GM21390 (cell line): ENCODE measurements around the gene PNKD.

Experiments used
- ATAC-seq: cut with Tn5 transposase; IDR thresholded peaks from one replicate; pipeline ENCODE4 v1.9.1; 2021; ENCODE audit not compliant: unreplicated experiment

The PNKD gene

DNA sequence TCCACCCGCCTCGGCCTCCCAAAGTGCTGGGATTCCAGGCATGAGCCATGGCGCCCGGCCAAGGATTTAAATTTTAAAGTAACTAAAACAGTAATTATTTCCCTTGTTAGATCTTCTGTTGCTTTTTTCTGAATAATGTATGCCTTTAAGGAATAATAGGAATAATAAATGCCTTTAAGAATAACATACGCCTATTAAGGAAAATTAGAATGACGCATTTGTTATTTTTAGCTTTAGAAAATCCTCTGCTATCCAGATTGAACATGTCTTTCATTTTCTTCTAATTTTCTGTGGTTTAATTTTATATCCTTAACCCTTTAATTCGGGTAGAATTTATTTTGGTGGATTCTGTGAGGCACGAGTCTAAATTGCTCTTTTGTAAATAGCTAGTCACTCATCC lies 45.1 kb downstream of the PNKD start:
- no peak for ATAC-seq

DNA sequence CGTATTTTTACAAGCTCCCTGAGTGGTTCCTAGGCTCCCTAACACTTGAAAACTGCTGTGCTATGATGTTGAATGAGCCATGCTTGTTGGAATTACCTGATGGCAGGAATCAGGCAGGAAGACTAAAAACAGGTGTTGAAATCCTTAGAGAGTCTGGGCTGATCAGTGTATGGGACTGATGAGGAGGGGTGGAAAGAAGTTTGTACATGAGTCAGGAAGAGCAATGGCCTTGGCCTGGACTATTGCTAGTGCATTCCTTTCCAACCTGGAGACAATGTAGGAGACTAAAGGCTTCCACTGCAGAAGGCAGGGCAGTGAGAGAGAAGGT lies 46.9 kb downstream of the PNKD start:
- no peak for ATAC-seq

DNA sequence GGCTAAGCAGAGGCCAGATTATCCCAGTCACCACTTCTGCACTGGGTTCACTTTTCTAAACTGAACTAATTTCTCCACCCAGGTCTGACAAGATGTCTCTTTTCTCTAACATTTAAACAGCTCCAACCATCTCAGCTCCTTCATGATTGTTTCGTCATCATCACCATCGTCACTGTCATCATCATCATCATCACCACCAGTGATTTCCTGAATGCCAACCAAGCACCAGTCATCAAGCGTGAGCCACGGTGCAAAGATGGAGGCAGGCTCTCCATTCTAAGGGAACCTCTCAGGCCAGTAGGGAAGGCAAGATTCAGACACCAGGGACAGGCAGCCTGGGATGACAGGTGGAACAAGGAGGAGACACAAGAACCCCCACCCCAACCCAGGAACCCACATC lies 47.5 kb downstream of the PNKD start:
- no peak for ATAC-seq

DNA sequence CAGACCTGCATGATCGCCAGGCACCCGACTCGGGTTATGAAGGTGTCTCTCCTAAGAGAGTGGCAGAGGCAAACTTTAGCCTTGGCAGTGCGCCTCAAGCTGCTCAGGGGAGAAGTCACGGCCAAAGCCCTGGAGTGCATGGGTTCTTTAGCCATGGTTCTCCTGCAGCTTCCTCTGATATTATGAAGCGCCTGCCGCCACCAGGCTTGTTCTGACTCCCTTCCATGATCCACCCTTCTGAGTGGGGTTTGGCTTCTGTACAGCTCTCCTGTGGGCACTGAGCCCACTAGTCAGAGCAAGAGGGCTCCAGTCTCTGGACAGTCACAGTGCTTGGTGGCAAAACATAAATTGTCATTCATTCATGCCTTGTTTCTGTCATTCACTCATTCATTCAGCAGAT lies 47.9 kb downstream of the PNKD start:
- ATAC-seq = no peak

DNA sequence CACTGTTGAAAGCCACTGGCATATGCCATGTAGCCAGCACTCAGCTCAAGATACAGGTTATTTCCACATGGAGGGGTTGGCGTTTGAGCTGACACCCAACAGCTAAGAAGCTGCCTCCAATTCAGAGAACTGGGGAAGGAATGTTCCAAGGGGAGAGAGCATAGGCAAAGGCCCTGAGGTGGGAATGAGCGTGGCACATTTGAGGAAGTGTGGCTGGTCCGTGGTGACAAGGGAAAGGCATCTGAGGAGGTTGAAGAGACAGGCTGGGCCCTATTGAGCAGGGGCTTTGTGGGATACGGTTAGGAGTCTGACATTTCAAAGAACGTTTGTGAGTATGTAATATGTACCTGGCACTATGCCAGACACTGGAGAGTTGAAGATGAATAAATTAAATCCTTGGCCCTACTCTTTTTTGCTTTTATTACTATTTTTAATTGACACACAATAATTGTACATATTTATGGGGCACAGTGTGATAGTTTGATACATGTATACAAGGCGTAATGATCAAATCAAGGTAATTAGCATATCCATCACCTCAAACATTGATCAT lies 49.6 kb downstream of the PNKD start:
- no peak for ATAC-seq

DNA sequence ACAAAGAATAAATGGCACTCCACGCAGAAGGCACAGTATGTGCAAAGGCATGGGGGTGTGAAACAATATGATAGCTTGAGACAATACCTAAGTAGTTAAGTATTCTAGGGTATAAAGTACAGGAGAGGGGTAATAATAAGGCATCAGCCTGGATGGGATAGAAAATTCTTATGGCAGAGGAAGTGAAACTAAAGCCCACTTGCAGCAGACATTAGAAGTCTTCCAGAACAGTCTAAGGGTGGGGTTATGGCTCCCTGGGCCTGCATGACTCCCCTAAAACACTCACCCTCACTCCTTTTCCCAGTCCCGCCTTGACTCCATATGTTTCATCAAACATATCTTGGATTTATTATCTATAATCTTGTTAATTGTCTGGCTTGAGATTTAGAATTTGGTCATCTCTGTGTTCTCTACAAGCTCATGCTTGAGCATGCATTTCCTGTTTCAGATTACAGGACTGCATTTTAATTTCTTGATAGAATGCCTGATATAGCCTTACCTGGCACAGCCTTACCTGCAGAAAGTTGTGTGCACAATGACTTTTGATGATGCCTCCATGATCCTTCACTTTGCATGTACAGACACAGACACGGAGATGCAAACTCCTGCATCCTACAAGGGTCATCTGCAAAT lies 50.5 kb downstream of the PNKD start:
- ATAC-seq = no peak

DNA sequence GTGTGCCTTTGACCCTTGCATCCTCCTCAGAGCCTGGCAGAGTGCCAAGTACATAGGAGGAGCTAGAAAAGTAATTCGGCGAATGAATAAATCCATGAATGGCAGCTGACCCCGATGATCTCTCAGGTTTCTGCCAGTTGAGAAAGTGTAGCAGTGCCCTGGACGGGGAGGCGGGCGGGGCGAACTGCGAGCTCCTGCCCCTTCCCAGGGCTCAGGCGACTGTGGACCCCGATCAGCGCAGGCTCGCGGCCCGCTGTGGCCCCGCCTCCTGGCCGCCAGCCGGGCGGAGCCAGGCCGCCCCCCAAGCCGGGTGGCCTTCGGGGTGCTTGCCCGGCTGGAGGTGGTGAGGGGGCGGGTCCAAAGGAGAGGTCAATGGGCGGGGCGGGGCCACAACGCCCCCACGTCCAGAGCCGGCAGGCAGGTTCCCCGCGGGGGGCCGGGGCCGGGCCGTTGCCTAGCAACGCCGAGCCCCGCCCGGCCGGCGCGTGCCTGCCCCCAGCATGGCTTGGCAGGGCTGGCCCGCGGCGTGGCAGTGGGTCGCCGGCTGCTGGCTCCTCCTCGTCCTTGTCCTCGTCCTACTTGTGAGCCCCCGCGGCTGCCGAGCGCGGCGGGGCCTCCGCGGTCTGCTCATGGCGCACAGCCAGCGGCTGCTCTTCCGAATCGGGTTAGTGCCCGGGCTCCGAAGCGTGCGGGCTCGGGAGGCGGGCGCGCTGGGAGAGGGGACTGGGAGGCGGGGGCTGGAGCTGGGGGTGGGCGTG lies 52.6 kb downstream of the PNKD start:
- ATAC-seq = peak; percentile 69

DNA sequence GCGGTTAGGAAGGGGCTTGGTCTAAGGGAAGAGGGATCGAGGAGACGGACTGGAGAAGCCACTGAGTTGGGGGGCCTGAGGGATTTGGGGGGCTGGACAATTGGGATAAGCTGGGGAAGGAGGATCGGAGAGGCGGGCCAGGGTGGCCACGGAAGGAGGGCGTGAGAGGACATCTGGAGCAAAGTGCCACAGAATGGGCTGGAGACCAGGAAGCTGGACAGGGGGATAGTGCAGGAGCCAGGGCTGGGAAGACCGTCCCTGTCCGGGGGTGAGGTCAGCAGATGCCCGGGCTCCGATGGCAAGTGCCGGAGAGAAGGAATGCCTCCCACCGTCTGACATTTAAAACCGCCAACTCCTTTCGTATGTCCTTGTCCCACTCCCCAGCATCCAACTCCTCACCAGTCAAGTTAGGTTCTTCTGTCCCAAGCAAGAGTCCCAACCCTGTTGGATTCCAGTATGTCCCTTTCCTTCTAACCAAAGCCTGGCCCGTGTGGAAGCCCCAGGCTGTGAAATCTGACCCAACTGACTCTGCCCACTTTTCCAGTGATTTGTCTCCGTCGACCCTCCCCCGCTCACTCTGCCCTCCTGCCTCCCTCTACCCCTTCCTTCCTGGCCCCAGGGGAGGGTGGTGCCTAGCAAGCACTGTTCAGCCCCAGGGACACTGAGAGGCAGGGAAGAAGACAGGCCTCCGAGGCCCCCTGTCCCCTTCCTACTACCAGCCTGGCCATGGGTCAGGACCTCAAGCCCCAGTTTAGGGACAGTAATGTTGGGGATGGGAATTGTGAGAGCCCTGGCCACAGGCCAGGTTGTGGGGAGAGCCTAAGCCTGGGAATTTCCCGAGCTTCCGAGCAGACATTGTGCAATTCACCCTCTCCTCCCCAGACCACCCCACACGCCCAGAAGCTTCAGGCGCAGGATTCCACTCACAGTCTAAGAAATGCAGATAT lies 53.5 kb downstream of the PNKD start:
- no peak for ATAC-seq

DNA sequence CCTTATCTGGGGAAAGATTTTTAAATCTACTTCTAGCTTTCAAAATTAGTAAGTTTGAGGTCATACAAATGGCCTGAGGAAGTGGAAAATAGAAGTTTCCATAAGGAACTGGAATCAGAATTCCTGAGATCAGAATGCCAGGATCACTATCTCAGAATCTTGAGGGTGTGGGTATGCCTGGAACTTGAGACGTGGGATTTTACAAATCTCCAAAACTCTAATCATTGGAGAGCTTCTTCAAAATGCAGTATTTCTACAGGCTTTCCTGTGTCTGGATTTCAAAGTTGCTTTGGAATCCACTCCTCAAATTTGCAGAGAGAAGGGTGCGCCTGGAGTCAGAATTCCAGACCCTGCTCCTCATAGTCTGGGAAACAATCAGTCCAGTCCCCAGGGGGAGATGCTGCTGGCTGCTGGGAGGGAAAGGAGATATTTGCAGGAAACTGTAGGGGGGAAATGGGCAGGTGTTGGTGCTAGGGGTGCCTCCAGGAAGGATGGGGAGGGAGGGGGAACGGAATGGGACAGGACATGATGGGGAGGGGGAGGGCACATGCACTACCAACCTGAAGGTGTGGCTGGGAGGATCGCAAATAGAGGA lies 55.3 kb downstream of the PNKD start:
- no peak for ATAC-seq

DNA sequence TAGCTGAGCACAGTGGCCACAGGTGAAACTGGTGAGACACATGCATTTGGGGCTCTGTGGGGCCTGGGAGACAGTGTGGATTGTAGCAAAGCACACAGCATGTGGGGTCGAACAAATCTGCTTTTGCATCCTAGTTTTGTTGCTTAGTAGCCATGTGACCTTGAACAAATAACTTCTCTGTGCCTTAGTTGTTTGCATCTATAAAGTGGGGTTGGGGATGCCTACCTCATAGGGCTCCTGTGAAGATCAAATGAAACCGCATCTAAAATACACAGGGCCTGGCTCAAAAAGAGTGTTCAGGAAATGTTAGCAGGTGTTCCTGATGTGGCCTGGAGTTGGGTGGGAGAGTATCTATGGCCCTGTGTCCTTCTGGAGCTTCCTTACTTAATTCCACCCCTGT lies 56.0 kb downstream of the PNKD start:
- no peak for ATAC-seq

DNA sequence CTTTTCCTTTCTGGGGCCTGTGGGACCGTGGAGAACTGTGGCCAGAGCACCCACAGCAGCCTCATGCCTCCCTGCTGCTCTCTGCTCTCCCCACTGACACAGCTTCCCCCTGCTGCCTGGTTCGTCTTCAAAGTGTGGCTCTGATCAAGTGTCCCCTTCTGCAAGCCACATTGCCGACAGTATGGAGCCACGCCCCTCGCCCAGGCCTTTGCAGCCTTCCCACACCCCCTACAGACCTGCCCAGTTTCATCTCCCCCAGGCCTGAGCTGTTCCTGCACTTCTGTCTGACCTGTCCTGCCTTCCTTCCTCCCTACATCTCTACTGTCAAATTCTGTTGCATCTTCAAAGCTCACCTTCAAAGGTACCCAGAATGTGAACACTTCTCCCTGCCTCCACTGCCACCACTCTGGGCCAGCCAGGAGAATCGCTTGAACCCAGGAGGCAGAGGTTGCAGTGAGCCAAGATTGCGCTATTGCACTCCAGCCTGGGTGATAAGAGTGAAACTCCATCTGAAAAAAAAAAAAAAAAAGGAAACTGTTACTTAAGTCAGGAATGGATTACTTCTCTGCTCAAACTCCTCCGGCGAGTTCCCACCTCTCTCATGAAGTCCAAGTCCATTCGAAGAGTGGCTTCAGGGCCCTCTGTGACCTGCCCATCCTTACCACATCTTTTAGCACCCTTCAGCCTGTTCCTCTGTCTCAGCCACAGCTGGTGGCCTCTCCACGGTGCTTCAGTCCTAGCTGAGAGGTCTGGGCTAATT lies 57.3 kb downstream of the PNKD start:
- no peak for ATAC-seq

DNA sequence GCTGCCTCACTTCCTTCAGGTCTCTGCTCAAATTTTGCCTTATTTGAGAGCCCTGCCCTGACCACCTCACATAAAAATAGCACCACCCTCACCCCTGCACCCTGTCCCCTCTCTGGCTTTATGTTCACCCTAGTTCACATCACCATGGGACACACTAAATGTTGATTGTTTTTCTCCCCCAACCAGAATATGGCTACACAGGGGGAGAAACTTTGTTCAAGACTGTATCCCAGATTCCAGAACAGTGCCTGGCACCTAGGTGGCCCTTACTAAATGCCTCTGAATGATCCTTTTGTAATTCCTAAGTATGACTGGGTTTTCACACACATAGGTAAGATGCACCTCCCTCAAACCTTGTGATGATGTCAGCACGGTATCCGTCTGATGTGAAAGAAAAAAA lies 58.0 kb downstream of the PNKD start:
- no peak for ATAC-seq

DNA sequence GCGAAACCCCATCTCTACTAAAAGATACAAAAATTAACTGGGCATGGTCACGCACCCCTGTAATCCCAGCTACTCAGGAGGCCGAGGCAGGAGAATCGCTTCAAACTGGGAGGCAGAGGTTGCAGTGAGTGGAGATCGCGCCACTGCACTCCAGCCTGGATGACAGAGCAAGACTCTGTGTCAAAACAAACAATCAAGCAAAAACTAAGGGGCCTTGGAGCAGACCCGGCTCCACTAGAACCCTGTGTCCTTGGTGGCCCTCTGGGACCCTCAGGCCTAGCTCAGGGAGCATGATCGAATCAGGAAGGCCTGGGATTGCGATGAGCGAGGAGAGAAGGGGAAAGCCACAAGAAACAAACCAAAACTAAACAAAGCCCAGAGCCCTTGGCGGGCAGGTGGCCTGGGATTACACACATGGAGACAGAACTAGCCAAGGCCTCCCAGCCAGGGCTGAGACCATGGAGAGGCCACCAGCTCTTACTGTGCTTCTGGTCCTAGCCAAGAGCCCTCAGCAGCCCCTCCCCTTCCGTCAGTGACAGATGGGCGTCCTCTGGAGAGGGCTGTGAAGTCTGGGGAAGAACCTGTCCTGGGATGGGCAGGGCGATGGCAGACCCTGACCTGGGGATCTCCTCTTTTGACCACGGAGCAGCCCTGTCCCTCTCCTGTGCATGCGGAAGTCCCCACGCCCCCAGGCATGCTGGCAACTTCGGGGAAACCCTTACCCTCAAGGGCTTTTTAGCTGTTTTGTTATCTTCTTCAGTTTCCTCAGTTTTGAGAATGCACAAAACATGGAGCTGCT lies 58.9 kb downstream of the PNKD start:
- peak; percentile 31 for ATAC-seq

DNA sequence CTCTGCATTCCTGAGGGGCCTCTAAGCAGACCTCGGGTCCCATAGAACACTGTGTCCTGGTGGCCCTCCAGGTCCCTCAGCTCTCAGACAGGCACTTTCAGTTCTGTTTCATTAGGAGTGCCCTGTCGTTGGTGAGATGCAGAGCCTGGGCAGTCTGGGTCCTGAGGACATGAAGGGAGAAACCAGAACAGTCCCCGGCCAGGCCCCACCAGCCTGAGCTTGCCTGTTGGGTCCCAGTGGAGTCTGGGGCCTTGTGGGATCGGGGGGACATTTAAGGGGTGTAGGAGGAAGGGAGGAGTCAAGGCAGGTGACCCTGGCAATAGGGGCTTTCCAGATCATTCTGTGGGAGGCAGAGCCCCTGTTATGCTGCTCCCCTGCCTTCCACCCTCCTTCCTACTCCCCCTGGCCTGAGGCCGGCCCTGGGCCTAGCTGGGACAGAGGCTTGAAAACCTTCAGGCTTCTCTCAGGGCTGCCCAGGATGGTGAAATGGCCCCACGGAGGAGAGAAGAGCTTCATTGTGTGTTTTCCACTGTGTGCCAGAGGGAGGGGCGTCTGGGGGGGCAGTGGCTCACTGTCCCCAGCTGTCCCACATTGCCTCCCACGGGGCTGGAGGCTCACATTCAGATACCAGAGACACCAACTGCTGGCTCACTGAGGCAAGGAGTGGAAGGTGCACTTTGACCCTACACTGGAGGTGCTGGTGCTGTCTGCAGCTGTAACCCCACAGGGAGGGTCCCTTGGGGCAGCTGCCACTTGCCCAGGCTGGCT lies 59.7 kb downstream of the PNKD start:
- peak; percentile 39 for ATAC-seq

DNA sequence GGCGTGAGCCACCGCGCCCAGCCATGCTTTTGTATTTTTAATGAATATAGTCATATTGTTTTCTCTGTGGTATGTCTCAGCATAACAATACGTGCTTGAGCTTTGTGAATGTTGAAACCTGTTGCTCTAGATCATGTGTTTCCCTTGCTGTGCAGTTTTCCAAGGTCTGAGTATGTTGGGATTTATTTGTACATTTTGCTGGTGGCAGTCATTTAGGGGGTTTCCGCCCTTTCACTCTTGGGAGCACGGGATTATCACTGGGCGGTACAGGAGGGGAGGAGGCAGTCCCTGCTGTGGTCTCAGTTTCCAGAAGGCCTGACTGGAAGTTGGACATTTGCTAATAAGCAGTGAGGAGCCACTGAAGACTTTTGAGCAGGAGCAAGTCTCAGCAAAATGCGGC lies 61.4 kb downstream of the PNKD start:
- ATAC-seq = no peak

DNA sequence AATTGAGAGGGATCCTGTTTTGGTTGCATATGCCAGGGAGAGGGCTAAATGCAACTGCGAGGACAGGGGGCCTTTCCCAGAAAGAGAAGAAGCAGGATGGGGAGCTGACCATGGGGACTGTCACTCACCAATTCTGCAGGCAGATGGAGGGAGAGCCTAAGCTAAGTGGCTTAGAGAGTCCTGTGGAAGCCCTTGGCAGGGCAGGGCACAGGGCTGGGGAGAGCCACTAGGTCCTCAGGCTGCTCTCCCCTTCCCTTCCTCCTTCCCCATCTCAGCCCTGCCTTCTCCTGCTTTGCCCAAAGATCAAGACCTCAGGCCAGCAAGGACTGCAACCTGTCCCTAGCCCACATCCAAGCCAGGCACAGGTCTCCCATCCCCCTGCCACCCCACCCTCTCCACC lies 62.0 kb downstream of the PNKD start:
- no peak for ATAC-seq

DNA sequence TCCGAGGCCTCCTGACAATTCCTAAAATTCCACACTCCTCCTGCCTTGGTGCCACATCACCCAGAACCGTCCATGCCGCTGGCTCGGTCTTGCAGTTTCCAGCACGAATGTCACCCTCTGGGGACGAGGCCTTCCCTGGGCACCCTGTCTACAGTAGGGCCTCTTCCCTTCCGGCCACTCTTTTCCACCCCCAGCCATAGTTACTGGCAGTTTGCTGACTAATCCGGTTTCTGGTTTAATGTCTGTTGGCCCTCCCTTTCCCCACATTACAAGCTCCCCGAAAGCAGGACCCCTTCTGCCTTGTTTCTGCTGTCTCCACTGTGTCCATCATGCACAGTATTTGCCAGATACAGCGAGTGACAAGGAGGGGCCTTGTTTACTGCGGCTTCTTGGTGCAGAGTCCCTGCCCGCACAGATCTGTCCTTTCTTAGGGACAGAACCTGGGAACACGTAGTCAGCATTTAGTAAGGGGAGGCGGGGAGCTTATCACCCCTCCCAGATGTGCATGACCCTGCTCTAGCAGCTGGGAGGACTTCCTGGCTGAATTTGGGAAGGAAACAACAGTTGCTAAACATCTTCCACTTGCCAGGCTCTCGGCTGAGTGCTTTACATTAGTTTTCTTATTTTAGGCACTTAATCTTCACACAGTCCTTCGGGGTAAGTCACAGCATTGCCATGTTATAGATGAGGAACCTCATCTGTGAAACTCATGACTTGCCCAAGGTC lies 62.8 kb downstream of the PNKD start:
- ATAC-seq = no peak

DNA sequence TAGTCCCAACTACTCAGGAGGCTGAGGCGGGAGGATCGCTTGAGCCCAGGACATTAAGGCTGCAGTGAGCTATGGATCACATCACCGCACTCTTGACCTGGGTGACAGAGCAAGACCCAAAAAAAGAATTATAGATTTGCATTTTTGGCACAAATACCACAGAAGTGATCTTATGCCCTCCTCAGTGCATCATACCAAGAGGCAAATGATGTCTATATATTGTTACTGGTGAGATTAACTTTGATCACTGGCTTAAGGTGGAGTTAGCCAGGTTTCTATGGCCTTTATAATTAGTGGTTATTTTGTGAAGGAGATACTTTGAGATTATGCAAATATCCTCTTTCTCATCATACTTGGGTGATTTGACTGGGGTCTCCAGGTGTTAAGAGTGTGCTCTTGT lies 64.2 kb downstream of the PNKD start:
- ATAC-seq = no peak
